Stimulated activated naive CD8-positive, alpha-beta T cell treated with anti-CD3 and anti-CD28 coated beads, Interleukin-15, Interleukin-2, amounts not matched to agents 100 ng/mL and 50 ng/mL, for 24 hours (primary cell): ENCODE results near the gene SLC25A42.

Experiments
- H3K27ac Mint-ChIP-seq: one replicate; pipeline ENCODE4 v1.8.0; 2021; ENCODE audit warnings: mild to moderate bottlenecking, mixed read lengths
- H3K27me3 Mint-ChIP-seq: one replicate; pipeline ENCODE4 v1.8.0; 2021; ENCODE audit warnings: mixed read lengths
- H3K36me3 Mint-ChIP-seq: one replicate; pipeline ENCODE4 v1.8.0; 2021; ENCODE audit warnings: low read depth, mixed read lengths
- H3K4me1 Mint-ChIP-seq: one replicate; pipeline ENCODE4 v1.8.0; 2021; ENCODE audit warnings: low read depth, mixed read lengths
- H3K4me3 Mint-ChIP-seq: one replicate; pipeline ENCODE4 v1.8.0; 2021; ENCODE audit warnings: mild to moderate bottlenecking, mixed read lengths
- H3K9me3 Mint-ChIP-seq: one replicate; pipeline ENCODE4 v1.8.0; 2021; ENCODE audit warnings: mixed read lengths

The SLC25A42 gene

DNA sequence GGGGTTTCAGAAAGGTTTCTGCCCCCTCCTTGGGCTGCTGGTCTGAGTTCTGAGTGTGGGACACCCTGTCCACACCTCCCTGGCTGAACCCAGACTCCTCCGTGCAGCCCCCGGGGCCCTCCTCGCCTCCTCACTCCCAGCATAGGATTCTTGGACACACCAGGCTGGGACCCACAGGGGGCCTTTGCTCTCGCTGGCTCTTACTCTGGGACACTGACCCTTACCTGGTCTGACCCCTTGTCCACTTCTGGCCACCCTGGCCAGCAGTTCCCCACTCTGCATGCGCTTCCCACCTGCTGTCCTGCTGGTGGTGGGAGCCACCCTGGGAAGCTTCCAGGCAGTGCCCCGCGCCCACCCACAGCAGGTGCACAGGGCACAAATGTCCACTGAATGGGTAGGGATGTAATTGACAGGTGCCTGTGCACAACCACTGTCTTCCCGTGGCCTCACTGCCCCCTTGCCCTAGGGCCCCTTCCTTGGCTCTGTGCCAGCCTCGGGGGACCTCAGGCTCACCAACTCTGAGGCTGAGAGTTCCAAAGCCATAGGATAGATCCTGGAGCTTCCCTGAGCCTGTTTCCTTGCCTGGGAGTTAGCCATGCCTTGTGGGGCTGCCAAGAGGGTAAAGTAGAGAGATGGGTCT lies 7.0 kb upstream of the SLC25A42 start:
- Mint-ChIP-seq H3K27ac (no peak overlapping the region), H3K4me3 (no peak overlapping the region), H3K36me3 (peaks cover 26% of the 10 kb centered on the region), H3K27me3 (no peaks in the 10 kb centered on the region), H3K4me1 (peaks cover 2% of the 10 kb centered on the region), H3K9me3 (no peaks in the 10 kb centered on the region)

DNA sequence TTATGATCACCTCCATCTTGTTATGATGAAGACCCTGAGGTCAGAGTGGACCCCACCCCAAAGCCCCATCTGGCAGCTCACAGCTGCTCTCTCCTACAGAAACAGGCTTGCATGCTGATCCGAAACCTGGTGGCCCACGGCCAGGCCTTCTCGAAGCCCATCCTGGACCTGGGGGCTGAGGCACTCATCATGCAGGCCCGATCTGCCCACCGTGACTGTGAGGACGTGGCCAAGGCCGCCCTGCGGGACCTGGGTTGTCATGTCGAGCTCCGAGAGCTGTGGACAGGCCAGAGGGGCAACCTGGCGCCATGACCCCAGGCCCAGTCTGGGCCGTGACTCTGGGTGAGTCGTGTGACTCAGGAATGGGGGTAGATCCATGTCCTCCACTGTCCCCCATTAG lies 6.5 kb upstream of the SLC25A42 start:
- Mint-ChIP-seq H3K4me1 (peaks cover 8% of the 10 kb centered on the region), H3K4me3 (no peak overlapping the region)

DNA sequence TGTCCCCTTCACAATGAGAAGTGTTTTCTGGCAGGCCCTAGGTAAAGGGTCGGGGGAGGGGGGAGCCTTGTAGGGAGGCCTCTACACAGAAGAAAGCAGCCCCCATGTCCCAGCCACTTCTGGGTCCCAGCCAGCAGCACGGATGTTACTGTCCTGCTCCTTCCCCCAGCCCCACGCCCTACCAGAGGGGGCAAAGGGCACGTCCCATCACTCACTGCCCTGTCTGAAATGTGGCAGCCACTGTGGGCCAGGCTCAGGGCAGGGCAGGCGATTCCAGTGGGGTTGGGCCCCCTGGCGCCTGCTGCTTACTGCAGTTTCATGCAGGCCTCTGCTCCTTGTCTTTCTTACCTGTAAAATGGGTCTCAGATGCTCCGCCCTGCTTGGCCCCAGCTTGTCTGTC lies 6.1 kb upstream of the SLC25A42 start:
- Mint-ChIP-seq H3K9me3 (no peaks in the 10 kb centered on the region), H3K36me3 (peaks cover 30% of the 10 kb centered on the region), H3K27ac (no peak overlapping the region), H3K4me1 (peaks cover 12% of the 10 kb centered on the region), H3K4me3 (no peak overlapping the region), H3K27me3 (no peaks in the 10 kb centered on the region)

More for the DNA sequence above, 6.5 kb upstream of the SLC25A42 start:
- Mint-ChIP-seq H3K9me3 (no peaks in the 10 kb centered on the region), H3K27ac (no peak overlapping the region), H3K27me3 (no peaks in the 10 kb centered on the region), H3K36me3 (peaks cover 26% of the 10 kb centered on the region)

DNA sequence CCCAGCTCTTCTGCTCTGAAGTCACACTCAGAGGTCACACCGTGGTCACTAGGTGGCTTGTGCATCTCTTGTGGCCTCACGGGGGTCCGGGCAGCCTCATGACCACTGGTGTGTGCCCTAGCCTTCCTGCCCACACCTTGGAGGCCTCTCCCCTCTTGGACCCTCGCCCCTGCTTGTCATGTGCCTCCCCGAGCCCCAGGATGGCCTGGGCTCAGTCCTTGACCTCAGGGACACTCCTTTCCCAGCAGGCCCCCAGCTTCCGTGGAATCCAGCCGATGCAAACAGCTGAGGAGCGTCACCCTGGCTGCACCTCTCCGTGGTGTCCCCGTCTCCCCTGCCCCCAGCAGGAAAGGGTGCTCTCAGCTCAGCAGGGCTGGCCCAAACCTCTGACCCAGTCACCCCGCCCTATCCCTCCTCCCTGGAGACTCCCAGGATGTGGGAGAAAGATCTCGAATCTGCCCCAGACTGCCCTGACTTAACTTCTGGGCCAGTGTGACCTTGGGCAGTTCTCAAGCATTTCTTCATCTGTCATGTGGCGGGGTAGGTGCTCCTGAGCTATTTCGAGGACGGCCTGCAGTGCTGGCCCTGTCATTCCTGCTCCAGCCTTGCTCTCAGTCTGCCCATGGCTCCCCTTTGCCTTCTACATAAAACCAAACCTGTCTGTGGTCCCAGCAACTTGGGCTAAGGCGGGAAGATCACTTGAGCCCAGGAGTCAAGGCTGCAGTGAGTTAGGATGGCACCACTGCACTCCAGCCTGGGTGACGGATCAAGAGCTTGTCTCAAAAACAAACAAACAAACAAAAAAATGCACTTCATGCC lies 4.6 kb upstream of the SLC25A42 start:
- no peaks in the 10 kb centered on the region for H3K27me3 Mint-ChIP-seq
- H3K4me3 Mint-ChIP-seq, result no peak overlapping the region
- peaks cover 26% of the 10 kb centered on the region for H3K36me3 Mint-ChIP-seq
- H3K4me1 Mint-ChIP-seq, result peaks cover 22% of the 10 kb centered on the region
- no peak overlapping the region for H3K27ac Mint-ChIP-seq
- no peaks in the 10 kb centered on the region for H3K9me3 Mint-ChIP-seq

DNA sequence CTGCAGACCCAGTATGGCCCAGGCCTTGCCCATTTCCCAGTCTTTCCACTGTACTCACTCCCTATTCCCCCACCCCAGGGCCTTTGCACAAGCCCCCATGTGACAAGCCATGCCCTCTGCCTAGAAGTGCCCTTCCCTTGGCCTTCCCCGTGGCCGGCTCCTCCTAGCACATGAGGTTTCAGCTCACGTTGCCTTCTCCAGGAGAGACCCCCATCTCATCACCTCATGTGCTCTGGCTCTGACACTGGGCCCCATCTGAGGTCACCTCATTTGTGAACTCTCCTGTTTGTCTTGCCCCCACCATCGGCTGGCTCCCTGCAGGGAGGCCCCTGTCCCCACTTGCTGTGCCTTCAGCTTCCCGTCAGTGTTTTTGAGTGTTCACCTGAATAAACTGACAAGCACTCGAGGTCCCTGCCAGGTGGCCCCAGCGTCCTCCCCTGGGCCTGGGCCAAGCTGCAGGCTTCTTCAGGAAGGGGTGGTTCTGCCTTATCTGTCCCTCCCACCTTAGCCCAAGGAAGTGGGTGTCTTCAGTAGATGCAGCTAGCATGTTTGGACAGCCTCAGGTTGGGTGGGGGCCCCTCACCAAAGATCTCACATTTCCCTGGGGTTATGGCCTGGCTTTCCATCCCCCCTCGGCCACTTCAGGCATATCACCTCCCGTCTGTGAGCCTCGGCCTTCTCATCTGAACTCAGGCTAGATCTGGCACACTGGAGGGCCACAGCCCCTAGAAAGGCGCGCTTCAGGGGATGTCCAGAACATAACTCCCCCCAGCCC lies 3.8 kb upstream of the SLC25A42 start:
- no peak overlapping the region for H3K27ac Mint-ChIP-seq
- peaks cover 24% of the 10 kb centered on the region for H3K36me3 Mint-ChIP-seq
- no peaks in the 10 kb centered on the region for H3K9me3 Mint-ChIP-seq
- no peaks in the 10 kb centered on the region for H3K27me3 Mint-ChIP-seq
- H3K4me3 Mint-ChIP-seq, result no peak overlapping the region
- H3K4me1 Mint-ChIP-seq, result peaks cover 27% of the 10 kb centered on the region

DNA sequence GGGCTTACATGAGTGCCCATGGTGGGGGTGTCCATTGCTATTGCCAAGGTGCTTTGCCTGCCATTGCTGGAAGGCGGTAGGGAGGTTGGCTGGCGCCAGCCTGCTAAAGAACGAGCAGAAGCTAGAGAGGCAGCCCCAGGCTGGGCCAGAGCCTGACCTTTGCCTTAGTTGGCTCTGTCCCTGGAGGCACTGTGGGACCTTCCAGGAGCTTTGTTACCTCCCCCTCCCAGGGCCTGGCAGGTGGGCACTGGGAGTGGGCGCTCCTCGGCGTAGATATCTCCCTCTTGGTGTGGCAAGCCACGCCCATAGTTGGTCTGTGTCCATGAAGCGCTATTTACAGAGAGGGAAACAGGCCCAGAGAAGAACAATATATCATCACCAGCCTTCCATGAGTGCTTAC lies 2.3 kb upstream of the SLC25A42 start:
- H3K4me1 Mint-ChIP-seq, result peaks cover 32% of the 10 kb centered on the region
- no peaks in the 10 kb centered on the region for H3K27me3 Mint-ChIP-seq
- H3K36me3 Mint-ChIP-seq, result peaks cover 17% of the 10 kb centered on the region
- H3K4me3 Mint-ChIP-seq, result no peak overlapping the region
- no peaks in the 10 kb centered on the region for H3K9me3 Mint-ChIP-seq
- H3K27ac Mint-ChIP-seq, result peak overlapping the region; percentile 97

DNA sequence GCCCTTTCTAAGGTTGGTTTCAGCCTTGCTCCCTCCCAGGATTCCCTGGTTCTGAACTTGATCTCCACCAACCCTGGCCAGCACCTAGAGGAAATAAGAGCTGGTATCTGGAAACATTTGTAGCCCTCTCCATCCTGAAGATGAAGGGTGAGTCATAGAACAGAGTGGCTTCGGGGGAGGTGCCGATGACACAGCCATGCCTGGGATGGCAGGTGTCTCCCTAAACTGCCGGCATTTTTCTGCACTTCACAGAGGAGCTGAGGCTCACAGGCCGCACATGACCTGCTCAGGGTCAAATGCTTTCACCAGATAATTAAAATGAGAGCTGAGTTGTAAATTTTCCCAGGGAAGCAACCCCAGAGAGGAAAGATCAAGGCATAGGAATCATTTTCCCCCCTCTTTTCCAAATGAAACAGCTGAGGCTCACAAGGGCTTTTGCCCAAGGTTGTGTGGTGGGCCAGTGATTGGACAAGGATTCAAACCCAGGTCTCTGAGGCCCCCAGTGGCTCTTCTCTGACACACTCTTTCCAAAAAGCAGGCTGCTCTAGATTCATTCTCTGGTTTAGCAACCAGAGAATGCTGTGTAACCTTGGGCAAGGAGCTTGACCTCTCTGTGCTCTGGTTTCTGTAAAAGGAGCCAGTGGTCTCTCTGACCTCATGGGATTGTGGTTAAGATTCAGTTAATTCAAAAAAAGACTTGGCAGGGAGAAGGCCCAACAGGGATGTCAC lies 1.2 kb upstream of the SLC25A42 start:
- peaks cover 17% of the 10 kb centered on the region for H3K36me3 Mint-ChIP-seq
- peak overlapping the region; percentile 97 for H3K27ac Mint-ChIP-seq
- peaks cover 41% of the 10 kb centered on the region for H3K4me1 Mint-ChIP-seq
- no peaks in the 10 kb centered on the region for H3K27me3 Mint-ChIP-seq
- peak overlapping the region; percentile 79 for H3K4me3 Mint-ChIP-seq
- no peaks in the 10 kb centered on the region for H3K9me3 Mint-ChIP-seq

DNA sequence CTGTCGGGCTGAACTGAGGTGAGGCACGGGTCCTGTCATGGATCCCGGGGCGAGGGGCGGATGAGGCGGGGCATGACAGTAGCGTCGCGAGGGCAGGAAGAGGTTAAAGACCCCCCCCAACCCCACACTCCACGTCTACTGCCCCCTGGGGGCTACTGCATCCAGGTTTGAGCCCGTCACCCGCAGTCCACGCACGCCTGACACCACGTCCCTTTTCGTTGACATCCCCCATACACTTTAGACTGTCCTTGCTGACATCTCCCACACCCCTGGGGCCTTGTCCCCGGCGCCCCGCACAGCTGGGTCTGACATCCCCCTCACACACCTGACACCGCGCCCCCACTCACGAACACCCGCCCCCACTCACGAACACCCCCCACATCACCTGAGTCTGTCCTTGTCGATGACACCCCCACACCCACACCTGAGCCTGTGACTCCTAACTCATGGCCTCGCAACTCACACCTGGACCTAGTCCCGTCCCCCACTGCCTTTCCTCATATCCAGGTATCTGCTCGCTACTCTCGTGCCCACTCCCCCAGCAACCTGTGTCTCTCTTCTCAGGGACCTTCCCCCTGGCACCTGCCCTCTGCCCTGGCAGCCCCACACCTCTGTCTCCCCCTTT lies 416 bp downstream of the SLC25A42 start:
- Mint-ChIP-seq H3K27ac (peak overlapping the region; percentile 89), H3K27me3 (no peaks in the 10 kb centered on the region), H3K9me3 (no peaks in the 10 kb centered on the region), H3K4me3 (peak overlapping the region; percentile 79), H3K4me1 (peaks cover 50% of the 10 kb centered on the region), H3K36me3 (peaks cover 14% of the 10 kb centered on the region)

DNA sequence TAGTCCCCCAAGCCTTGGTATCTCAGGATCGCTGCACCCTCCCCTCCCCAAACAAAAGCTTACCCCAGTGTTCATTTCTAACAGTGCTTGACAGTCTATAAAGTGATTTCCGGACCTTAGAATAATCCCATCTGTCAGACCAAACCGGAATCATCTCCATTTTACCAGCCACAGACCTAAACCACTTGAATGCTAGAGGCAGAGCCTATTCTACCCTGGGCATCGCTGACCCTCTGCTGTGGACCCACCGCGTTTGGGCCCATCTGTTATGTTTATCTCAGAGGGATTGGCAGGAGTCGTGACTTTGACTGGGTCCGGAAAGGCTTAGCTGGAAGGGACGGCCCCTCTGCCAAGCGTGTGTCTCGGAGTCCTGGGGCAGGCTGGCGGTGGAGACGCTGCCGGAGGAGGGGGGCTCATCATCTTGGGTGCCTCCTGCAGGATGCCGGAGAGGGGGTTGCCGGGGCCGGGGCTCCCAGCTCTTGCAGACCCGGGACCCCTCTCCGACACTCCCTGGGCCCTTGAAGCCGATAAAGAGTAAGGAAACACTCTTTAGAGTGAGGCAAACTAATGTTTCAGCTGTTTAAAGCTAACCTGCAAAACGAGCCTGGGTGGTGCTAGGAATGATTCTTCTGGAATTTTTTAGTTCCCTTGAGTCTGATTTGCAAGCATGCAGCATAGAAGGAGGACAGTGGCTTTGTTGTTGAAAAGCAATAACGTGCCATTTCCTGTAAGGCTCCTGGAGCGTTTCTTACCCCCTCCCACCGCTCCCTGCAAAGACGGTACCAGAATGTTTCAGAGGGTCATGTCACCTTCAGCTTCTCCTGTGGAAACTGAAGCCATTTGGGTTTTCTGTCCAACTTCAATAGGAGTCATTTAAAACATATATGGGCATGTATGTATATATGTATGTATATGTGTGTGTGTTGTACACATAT lies 1.3 kb downstream of the SLC25A42 start:
- H3K27ac Mint-ChIP-seq, result peak overlapping the region; percentile 89

DNA sequence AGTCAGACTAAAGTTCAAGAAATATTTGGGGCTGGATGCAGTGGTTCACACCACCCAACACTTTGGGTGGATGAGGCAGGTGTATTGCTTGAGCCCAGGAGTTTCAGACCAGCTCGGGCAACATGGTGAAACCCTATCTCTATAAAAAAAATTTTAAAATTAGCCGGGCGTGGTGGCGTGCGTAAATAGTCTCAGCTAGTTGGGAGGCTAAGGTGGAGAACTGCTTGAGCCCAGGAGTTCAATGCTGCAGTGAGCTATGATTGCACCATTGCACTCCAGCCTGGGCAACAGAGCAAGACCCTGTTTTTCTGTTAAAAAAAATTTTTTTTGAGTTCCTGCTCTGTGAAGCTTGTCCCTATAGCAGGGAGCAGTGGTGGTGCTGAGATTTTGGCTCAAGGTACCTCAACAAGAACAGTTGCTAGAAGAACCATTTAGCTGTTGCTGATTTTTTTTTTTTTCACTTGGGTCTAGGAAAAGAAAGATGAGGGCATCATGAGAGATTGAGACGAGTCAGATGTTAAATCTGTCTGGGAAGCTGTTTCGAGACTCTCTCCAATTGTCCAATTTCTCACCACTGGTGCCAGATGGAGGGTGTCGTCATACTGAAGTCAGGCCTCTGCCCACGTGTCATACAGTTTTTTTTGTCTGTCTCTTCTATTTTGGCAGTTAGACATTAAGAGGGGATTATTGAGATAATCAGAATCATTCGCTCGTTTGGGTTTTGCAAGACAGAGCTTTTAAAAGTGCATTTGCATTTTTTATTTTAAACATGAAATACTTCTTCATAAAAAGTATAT lies 3.7 kb downstream of the SLC25A42 start:
- H3K4me3 Mint-ChIP-seq, result peak overlapping the region; percentile 31
- no peaks in the 10 kb centered on the region for H3K27me3 Mint-ChIP-seq
- no peaks in the 10 kb centered on the region for H3K9me3 Mint-ChIP-seq
- peaks cover 6% of the 10 kb centered on the region for H3K36me3 Mint-ChIP-seq
- peak overlapping the region; percentile 42 for H3K27ac Mint-ChIP-seq
- H3K4me1 Mint-ChIP-seq, result peaks cover 45% of the 10 kb centered on the region

More for the DNA sequence above, 1.3 kb downstream of the SLC25A42 start:
- H3K27me3 Mint-ChIP-seq, result no peaks in the 10 kb centered on the region
- no peaks in the 10 kb centered on the region for H3K9me3 Mint-ChIP-seq
- peak overlapping the region; percentile 79 for H3K4me3 Mint-ChIP-seq
- H3K36me3 Mint-ChIP-seq, result peaks cover 7% of the 10 kb centered on the region
- H3K4me1 Mint-ChIP-seq, result peaks cover 54% of the 10 kb centered on the region

DNA sequence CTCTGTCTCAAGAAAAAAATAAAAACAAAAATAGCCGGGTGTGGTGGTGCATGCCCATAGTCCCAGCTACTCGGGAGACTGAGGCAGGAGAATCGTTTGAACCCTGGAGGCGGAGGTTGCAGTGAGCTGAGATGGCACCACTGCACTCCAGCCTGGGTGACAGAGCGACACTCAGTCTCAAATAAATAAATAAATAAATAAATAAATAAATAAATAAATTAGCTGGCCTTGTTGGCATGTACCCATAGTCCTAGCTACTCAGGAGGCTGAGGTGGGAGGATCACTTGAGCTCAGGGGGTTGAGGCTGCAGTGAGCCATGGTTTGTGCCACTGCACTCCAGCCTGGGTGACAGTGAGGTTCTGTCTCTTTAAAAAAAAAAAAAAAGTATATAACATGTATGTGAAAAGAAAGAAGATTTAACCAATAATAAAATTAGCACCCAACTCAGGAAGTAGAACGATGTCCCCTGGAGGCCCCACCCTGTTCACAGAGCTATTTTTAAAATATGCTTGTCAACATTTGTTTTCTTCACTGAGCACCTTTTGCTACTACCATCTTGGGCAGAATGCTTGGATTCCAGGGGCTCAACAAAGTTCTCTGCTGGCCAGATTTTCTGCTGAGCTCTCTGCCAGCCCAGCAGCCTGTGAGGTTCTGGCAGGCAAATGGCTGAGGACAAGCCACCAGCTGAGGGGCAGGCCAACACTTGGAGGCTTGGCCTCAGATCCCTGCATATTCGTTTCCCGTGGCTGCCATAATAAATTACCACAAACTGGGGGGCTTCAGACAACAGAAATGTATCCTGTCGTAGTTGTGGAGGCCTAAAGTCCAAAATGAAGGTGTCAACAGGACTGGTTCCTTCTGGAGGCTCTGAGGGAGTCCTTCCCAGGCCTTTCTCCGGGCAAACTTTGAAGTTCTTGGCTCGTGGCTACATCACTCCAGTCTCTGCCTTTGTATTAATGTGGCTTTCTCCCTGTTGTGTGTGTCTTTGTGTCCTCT lies 5.2 kb downstream of the SLC25A42 start:
- Mint-ChIP-seq H3K4me1 (peaks cover 33% of the 10 kb centered on the region), H3K27me3 (no peaks in the 10 kb centered on the region), H3K4me3 (no peak overlapping the region), H3K9me3 (no peaks in the 10 kb centered on the region), H3K27ac (no peak overlapping the region), H3K36me3 (no peaks in the 10 kb centered on the region)

DNA sequence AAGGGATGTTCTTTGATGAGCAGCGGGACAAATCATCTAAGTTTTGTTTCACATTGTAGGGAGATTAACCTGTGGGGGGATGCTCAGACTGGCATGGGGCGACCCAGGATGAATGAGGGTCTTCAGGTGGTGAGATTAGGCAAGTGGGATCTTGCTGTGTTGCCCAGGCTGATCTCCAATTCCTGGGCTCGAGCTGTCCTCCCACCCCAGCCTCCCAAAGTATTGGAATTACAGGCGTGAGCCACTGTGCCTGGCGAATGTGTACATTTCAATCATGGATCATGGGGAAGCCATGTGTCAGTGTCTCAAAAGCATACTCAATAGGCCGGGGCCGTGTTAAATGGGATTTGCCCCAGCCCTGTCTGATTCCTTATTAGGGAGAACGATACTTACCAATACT lies 8.1 kb downstream of the SLC25A42 start:
- Mint-ChIP-seq H3K27ac (no peak overlapping the region), H3K4me1 (peaks cover 18% of the 10 kb centered on the region), H3K36me3 (no peaks in the 10 kb centered on the region), H3K27me3 (no peaks in the 10 kb centered on the region), H3K4me3 (no peak overlapping the region), H3K9me3 (no peaks in the 10 kb centered on the region)
